ENCODE measurements around the gene CWC27. TPM values are rescaled to one million over a fixed set of nuclear protein-coding genes. Genes with fewer than 3 reads are reported as not detected.

Gene CWC27
- total and polyA plus RNA-seq, 2 donors from 2014 or later, result 16.5 to 17.3 TPM

- no peak for DNase-seq
- intact Hi-C loops (cut with DNase I), result no loop called here
- H3K9me3 ChIP-seq (ENCODE audit: control insufficient read depth in 2 of 3, insufficient read depth in 1 of 3, low read length in 3 of 3), result no peaks in the 10 kb centered on the region
- H3K4me3 ChIP-seq (ENCODE audit: low read length in 3 of 3), result no peak overlapping the region
- H3K4me1 ChIP-seq (ENCODE audit: control insufficient read depth in 2 of 3, insufficient read depth in 2 of 3, low read depth in 1 of 3, low read length in 3 of 3), result no peaks in the 10 kb centered on the region
- no peaks in the 10 kb centered on the region for H3K27me3 ChIP-seq (ENCODE audit: control insufficient read depth, insufficient read depth, low read length)
- TF ChIP-seq CTCF (IDR thresholded peaks at IDR 0.05; ENCODE audit: borderline replicate concordance, extremely low read depth, insufficient read depth), result no peak
- H3K9ac ChIP-seq (ENCODE audit: low read length in 3 of 3), result no peak overlapping the region
- H3K27ac ChIP-seq (ENCODE audit: low read depth in 2 of 2, low read length in 2 of 2), result no peak overlapping the region
- FAIRE-seq, result no peak
- peaks cover 0 to 2% (median 0%) of the 10 kb centered on the region in 3 donors for H3K36me3 ChIP-seq (ENCODE audit: control insufficient read depth in 2 of 3, insufficient read depth in 3 of 3, low read length in 3 of 3)
Observed at GRCh38 chr5:64749385-64749784, 19.3 kb upstream of the CWC27 start.

- DNase-seq, result no peak
- H3K9ac ChIP-seq (ENCODE audit: low read length in 3 of 3), result no peak overlapping the region
- H3K4me3 ChIP-seq (ENCODE audit: low read length in 3 of 3), result no peak overlapping the region
- intact Hi-C loops (cut with DNase I), result no loop called here
- TF ChIP-seq CTCF (IDR thresholded peaks at IDR 0.05; ENCODE audit: borderline replicate concordance, extremely low read depth, insufficient read depth), result no peak
- no peaks in the 10 kb centered on the region for H3K9me3 ChIP-seq (ENCODE audit: control insufficient read depth in 2 of 3, insufficient read depth in 1 of 3, low read length in 3 of 3)
- H3K36me3 ChIP-seq (ENCODE audit: control insufficient read depth in 2 of 3, insufficient read depth in 3 of 3, low read length in 3 of 3), result peaks cover 0 to 2% (median 0%) of the 10 kb centered on the region in 3 donors
- no peaks in the 10 kb centered on the region for H3K27me3 ChIP-seq (ENCODE audit: control insufficient read depth, insufficient read depth, low read length)
- H3K4me1 ChIP-seq (ENCODE audit: control insufficient read depth in 2 of 3, insufficient read depth in 2 of 3, low read depth in 1 of 3, low read length in 3 of 3), result peaks cover 0 to 3% (median 0%) of the 10 kb centered on the region in 3 donors
- no peak overlapping the region for H3K27ac ChIP-seq (ENCODE audit: low read depth in 2 of 2, low read length in 2 of 2)
- FAIRE-seq, result no peak
Observed at GRCh38 chr5:64754066-64754465, 14.7 kb upstream of the CWC27 start.

- DNase-seq, result no peak
- no peak overlapping the region for H3K4me3 ChIP-seq (ENCODE audit: low read length in 3 of 3)
- intact Hi-C loops (cut with DNase I), result no loop called here
- H3K27me3 ChIP-seq (ENCODE audit: control insufficient read depth, insufficient read depth, low read length), result no peaks in the 10 kb centered on the region
- H3K9ac ChIP-seq (ENCODE audit: low read length in 3 of 3), result no peak overlapping the region
- H3K27ac ChIP-seq (ENCODE audit: low read depth in 2 of 2, low read length in 2 of 2), result no peak overlapping the region
- peaks cover 0 to 3% (median 0%) of the 10 kb centered on the region in 3 donors for H3K4me1 ChIP-seq (ENCODE audit: control insufficient read depth in 2 of 3, insufficient read depth in 2 of 3, low read depth in 1 of 3, low read length in 3 of 3)
- peaks cover 0 to 1% (median 0%) of the 10 kb centered on the region in 3 donors for H3K36me3 ChIP-seq (ENCODE audit: control insufficient read depth in 2 of 3, insufficient read depth in 3 of 3, low read length in 3 of 3)
- TF ChIP-seq CTCF (IDR thresholded peaks at IDR 0.05; ENCODE audit: borderline replicate concordance, extremely low read depth, insufficient read depth), result no peak
- no peak for FAIRE-seq
- no peaks in the 10 kb centered on the region for H3K9me3 ChIP-seq (ENCODE audit: control insufficient read depth in 2 of 3, insufficient read depth in 1 of 3, low read length in 3 of 3)
Observed at GRCh38 chr5:64758901-64759300, 9.8 kb upstream of the CWC27 start.

Measured in kidney (tissue), 14 donors.